Keratinocyte (primary cell): ENCODE data around the gene PTCHD1.

Experiments
- CTCF ChIP-seq, 3 experiments: IDR thresholded peaks in 1 of 3; conservative IDR thresholded peaks in 1 of 3; optimal IDR thresholded peaks in 1 of 3; 2 replicates in 2 of 3; 3 replicates in 1 of 3; pipeline versions ENCODE3 to v1.5.1; 2011; ENCODE audit warnings: low read length in 3 of 3, mild to moderate bottlenecking in 3 of 3, moderate library complexity in 2 of 3, control low read depth in 1 of 3, inconsistent platforms in 1 of 3; ENCODE audit not compliant: insufficient read depth in 2 of 3; ENCODE audit errors: extremely low read depth in 1 of 3
- EZH2 ChIP-seq: IDR thresholded peaks from one replicate; pipeline ENCODE4 v1.6.1; 2012; ENCODE audit warnings: inconsistent platforms, mild to moderate bottlenecking, low read length, moderate library complexity

DNA sequence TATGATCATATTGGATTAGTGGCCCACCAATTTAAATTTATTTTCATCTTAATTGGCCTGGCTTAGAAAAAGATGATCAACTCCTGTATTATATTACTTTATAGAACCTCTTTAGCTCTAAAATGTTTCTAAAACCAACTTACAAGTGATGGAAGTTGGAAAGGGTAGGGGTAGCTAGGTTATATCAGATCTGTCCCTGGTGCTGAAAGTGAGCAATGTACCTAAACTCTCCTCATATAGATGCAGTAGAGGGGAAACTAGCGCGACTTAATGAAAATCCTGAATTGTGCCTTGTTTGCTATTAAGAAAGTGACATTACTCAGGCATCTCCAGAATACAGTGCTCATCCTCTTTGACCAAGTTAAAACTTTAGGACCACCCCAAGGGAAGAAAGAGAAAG is 7.5 kb upstream of the PTCHD1 start:
- TF ChIP-seq CTCF (optimal IDR thresholded peaks at IDR 0.05 in 1 of 3, IDR thresholded peaks at IDR 0.05 in 1 of 3, conservative IDR thresholded peaks at IDR 0.05 in 1 of 3; ENCODE audit: extremely low read depth in 1 of 3, insufficient read depth in 2 of 3, low read length in 3 of 3) (no peak), EZH2 (no peak)
